GM19035 (cell line): Measurements from ENCODE around the gene KRT1.
"Not testable (repeated sequence)": the region's sequence is repeated elsewhere in the genome, so short reads cannot be mapped to it uniquely, and the experiment has no call there.

ENCODE experiments used
- ATAC-seq: cut with Tn5 transposase; IDR thresholded peaks from one replicate; pipeline ENCODE4 v1.9.1; 2021; ENCODE audit not compliant: unreplicated experiment

The KRT1 gene

DNA sequence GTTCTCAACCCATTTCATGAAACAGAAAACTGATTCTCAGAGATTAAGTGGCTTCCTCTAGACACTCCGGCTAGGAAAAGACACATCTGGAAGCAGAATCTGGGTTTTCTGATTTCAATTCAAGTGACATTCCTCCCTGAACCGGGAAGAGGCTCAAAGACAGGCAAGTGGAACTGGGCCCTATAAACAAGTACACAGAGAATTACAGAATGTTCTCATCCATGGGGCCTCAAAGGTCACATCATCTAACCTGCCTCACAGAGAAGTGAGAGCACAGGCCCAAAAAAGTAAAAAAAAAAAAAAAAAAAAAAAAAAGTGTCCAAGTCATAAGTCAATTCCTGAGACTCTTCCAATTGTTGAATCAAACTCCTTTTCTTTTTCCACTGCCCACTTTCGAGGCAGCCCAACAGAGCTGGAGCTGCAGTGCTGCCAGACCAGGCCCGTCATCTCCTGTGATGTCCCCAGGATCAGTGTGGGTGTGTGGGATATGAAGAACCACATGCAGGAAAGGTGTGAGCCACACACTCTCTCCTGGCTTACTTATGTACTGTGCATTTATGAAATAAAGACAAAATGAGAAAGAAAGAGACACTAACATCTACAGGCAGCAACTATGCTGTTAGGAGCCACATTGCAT lies 2.8 kb upstream of the KRT1 start:
- no peak for ATAC-seq

DNA sequence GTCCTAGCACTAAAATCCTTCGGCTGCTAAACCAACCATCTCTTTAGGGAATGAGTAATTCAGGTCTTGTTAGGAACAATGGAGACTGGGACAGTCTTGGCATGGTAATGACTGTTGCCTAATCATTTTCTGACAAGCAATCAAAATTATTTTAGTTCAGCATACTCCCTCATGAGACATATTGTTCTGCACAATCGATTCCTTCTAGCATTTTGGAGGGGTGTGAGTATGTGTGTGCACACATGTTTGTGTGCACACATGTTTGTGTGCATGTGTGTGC lies 2.1 kb upstream of the KRT1 start:
- no peak for ATAC-seq

DNA sequence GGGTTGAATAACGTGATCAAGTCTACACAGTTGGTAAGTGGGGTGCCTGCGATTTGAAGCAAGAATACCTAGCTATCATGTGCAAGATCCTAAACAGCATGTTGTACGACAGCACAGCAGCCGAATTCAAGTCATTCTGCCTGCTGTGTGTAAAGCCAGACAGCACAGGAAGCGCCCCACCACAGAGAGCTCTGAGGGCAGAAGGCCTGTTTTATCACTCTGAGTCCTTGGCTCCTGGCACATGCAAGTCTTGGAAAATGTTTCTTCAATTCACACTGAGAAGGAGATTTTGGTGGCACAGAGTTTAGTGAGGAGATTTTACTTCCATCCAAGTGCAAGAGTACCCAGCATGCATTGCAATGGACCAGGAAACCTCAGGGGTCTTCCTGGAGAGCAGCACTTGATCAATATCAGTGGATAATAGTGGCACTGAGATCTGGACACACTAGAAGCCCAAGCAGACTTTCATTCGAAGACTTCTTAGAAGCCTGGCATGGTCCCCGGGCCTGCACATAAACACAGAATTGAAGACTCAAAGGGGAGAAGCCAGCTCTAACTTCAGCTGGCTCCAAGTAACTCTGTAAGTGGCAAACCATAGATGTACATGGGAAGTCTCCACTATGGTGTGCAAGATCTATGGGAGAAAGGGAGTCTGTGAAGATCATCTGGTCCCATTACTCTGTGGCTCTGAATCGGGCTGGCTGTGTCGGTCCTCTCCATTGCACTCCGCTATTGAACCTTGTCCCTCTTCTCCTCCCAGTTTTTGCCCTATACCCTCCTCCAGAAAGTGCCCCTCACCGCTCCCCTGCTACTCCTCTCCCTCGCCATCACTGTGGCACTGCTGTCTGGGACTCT lies 1.5 kb upstream of the KRT1 start:
- ATAC-seq, result no peak

DNA sequence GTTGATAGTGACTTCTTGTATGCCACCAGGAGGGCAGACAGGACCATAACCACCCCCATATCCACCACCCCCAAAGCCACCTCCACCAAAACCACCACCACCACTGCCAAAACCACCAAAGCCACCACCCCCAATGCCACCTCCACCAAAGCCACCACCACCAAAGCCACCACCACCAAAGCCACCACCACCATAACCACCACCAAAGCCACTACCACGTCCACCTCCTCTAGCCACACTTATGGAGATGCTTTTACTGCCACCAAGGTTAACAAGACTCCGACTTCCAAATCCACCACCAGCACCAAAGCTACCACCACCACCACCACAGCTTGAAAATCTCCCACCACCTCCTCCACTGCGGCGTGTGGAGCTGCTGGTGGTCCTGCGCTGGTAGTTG lies 332 bp downstream of the KRT1 start:
- ATAC-seq, result no peak

DNA sequence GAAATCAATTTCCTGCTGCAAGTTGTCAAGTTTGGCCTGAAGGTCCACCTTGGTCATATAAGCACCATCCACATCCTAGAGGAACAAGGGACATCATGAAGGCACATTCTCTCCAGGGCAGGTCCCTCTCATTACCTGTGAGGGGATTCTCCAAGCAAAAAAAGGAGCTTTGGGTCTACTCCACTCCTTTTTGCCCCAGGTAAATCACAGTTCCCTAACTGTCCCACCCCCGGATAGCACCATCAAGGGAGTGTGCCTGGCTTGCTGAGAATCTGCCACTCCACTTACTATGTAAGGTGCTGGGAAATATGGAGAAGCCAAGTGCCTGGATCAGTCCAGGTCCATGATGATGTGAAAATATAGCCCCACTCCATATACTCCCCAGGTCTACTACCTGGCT lies 2.5 kb downstream of the KRT1 start:
- no peak for ATAC-seq

- ATAC-seq, result no peak
Observed at GRCh38 chr12:52677126-52677525, 3.1 kb downstream of the KRT1 start.

GRCh38 chr12:52676163-52676562 lies 4.0 kb downstream of the KRT1 start:
- ATAC-seq, result no peak

DNA sequence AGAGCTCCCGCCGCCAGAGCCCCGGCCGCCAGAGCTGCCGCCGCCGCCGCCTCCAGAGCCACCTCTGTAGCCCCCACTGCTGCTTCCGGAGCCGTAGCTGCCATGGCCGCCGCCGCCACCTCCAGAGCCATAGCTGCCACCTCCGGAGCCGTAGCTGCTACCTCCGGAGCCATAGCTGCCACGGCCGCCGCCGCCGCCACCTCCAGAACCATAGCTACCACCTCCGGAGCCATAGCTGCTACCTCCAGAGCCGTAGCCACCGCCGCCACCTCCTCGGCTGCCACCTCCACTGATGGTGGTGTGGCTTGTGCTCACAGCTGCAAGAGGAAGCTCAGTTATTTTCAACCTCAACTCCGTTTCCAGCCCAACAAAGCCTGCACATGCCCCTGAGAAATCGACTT lies 4.9 kb downstream of the KRT1 start:
- ATAC-seq, result no peak

GRCh38 chr12:52674433-52674775 lies 5.8 kb downstream of the KRT1 start:
- ATAC-seq, result no peak

DNA sequence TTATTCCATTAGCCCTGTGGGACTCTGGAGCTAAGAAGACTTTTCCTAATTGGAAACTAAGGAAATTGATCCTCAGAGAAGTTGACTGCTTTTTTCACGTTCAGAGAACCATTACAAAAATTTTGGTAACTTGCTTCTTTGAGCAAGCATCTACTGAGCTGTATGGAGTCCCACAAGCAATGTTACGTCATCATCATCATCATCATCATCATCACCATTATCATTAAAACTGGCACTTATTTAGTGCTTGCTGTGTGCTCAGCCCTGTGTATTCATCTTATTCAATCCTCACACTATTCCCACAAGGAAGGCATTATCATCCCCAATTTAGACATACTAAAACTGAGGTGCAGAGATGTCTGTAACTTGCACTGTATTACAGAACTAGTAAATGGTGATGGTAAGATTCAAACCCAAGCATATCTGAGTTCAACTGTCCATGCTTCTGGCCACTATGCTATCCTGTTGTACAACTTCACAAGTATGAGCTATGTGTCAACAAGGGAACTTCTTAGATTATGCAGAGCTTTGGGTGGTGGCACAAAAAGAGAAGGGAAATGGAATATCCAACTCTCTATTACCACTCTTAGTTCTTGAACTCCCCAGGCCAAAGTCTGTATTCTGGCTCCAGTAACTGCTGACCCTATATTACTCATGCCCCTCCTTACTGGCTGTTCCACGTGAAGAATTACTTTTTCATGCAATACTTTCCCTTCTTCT lies 6.3 kb downstream of the KRT1 start:
- ATAC-seq, result no peak

- ATAC-seq, result no peak
Observed at GRCh38 chr12:52673217-52673616, 7.0 kb downstream of the KRT1 start.

- no peak for ATAC-seq
Observed at GRCh38 chr12:52672321-52672933, 7.8 kb downstream of the KRT1 start.

GRCh38 chr12:52670961-52671360 lies 9.2 kb downstream of the KRT1 start:
- ATAC-seq, result no peak

DNA sequence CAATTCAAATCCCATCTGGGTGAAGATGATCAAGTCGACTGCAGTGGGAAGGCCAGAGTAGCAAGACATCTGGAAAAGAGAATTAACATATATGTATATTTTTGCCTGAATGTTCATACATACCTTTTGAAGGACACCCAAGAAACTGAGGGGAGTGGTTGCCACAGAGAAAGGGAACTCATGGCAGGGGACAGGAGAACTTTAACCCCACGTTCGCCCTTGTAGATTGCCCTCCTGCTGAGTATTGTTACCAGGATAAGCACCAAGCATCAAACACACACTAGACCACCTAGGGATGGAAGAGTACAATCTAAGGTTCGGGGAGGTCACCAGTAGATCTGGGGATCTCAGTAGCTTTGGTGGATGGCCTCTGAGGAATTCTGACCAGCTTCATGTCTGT lies 9.7 kb downstream of the KRT1 start:
- no peak for ATAC-seq

DNA sequence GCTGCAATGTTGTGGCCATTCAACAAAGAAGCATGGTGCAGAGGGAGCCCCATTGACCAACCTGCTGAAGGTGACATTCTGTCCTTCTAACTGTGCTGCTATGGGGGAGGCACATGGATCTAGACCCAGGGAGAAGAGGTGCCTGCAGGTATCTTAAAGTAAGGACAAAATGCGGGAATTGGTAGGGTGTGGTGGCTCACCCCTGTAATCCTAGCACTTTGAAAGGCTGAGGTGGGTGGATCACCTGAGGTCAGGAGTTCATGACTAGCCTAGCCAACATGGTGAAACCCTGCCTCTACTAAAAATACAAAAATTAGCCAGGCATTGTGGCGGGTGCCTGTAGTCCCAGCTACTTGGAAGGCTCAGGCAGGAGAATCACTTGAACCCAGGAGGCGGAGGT lies 10.3 kb downstream of the KRT1 start:
- ATAC-seq, result not testable (repeated sequence)

GRCh38 chr12:52669426-52669825 lies 10.8 kb downstream of the KRT1 start:
- ATAC-seq, result no peak

DNA sequence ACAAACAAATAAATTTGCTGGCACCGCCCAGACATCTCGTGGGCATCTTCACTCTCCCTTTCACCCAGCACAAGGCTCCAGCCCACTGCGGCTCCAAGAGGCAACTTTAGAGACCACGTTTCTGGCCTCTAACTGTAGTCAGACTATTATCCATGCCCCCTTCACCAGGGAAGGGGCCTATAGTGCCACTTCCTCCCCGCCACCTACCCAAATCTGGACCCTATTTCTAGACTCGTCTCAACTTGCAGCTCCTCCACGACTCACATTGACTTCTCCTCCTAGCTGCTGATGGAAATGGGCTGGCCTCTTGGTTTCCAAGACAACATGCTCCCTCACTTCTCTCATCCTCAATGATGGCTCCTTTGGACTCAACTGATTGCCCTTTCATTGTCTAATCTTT lies 12.3 kb downstream of the KRT1 start:
- ATAC-seq, result no peak

DNA sequence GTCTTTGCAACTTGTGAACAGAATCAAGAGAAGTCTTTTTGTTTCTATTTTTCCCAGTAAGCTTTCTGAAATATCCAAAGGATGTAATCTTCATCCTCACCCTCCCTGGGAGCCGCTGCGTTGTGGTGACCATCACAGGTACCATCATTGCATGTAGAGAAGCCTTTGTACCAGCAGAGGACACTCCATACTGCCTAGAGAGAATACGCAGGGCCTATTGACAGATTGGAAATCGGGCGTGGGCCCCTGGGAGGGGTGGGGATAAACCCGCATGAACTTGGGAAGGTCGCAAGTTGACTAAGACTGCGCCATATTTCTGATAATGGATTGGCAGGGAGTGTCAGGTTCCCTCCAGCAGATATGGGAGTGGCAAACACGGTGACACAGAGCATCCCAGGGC lies 12.7 kb downstream of the KRT1 start:
- no peak for ATAC-seq

GRCh38 chr12:52666471-52666870 lies 13.7 kb downstream of the KRT1 start:
- no peak for ATAC-seq

DNA sequence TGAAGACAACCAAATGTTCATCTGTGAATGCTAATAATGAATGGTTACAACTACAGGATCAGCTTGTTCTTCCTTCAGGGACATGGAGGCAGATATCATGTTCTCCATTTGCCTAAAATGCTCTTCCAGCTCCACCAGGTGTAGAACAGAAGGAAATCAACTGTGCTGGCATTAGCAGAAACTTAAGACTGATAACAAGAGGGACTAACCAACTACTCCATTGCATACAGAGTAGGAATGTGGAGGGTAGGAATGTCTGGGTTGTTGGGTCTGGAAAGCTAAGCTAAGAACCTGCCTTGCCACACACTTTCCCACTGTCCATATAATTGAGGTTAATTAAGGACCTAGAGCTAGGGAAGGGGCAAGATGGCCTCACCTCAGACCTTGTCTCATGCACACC lies 16.8 kb downstream of the KRT1 start:
- no peak for ATAC-seq

- ATAC-seq, result no peak
Observed at GRCh38 chr12:52662918-52663229, 17.3 kb downstream of the KRT1 start.
